ENCODE data around the gene TCEANC. TPM values are rescaled to one million over a fixed set of nuclear protein-coding genes. Genes with fewer than 3 reads are reported as not detected.

Gene TCEANC
- total RNA-seq, 1 experiment from 2014 or later, result 11.2 TPM

DNA sequence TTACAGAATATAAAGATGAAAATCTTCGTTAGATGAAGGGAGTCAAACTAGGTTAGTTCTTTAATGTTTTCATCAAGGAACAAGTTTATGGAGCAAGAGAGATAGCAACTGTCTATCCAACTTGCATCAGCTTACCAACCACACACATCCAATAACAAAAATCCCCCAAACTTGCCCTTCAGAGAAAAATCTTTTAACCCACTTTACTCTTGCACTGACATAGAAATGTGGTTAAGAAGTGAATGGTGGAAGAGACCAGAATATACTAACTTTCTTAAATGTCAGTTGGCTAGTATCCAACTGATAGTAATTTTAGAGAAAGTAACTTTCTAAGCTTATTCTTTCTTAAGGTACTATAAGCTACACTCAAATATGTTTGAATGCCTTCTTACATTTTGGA, 34.3 kb downstream of the TCEANC start:
- no peak for DNase-seq (ENCODE audit: low read depth)
- in situ Hi-C loops (cut with HindIII; ENCODE audit: low pct_unique_long_range_greater_than_20kb, low sequenced_read_pairs), result no loop called here

DNA sequence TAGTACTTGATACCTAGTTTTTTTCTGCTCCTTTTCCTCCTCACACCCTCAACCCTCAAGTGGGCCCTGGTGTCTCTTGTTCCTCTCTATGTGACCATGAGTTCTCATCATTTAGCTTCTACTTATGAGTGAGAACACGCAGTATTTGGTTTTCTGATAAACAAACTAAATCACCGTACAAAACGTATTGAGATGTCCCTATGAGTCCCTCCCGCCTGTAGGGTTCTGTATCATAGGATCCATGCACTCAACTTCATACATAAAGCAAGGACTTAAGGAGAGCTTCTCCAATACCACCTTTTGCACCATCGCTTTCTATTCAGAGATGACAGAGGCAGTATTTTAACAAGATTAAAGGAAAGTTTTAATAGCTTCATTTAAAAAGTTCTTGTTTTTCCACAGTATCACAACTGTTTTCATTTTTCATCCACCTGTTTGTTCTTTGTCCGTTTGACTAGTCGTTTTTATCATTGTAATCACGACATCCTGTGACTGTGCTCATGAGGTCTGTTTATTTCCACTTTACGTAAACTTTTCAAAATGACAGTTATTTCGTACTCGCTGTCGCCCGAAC, 35.5 kb downstream of the TCEANC start:
- in situ Hi-C loops (cut with HindIII; ENCODE audit: low pct_unique_long_range_greater_than_20kb, low sequenced_read_pairs), result no loop called here

DNA sequence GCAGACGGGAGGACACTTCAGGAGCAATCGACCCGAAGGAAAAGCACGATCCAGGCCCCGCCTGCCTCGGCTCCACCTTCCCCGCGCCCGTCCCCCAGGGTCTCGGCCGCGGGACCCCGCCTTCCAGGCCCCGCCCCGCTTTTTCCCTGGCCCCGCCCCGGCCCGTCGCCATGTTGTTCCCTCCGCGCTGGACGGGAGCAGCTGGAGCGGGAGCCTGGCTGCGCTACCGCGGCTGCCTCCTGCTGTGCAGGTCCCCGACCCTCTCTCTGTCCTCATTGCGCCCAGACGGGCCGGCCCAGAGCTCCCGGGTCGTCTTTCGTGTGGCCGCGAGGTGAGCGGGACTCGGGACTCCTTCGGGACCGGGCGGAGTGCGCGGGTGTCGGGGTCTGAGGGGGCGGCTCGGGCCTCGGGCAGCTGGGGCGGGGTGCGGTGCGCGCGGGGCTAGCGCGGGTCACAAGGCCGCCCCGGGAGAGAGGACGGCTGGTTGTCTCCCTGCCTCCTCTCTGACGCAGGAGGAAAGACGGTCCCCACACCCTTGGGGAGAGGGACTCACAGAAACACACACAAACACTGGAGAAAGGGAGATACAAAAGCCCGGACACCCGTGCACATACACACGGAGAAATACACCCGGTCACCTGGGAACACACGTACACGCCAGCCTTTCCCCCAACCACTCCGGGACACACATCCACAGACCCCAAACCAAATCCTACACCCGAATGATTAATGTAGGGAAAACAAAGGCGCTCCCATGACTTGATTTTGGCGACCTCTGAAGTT, 36.2 kb downstream of the TCEANC start, which contains the start of gene RAB9A:
TSS of gene RAB9A (plus strand) at position 171 of the 783 bp plus-strand sequence. CDS start 19,619 bp downstream, outside the sequence.
- in situ Hi-C loops (cut with HindIII; ENCODE audit: low pct_unique_long_range_greater_than_20kb, low sequenced_read_pairs), result no loop called here
- DNase-seq (ENCODE audit: low read depth), result peak; percentile 62

More for the DNA sequence above, 35.5 kb downstream of the TCEANC start:
- no peak for DNase-seq (ENCODE audit: low read depth)

DNA sequence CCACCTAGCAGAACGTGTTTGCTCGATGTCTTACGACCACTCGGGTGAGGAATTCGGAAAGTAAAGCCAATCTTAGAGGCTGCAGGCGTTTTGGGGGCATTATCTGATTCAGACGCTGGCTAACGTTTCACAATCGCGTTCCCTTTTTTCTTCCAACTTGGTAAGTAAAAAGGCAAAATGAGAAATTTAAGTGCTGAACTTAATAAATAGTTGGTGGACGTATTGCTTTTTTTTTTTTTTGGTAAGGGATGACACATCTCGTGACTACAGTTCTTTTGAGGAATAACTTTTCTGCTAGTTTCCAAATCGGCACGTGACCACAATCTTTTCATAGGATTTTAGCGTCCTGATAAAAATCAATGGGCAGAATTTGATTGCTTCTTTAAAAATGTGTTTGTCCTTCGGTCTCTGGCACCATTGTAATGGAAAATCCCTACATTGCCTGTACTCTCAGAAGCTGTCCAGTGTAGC, 36.8 kb downstream of the TCEANC start:
- in situ Hi-C loops (cut with HindIII; ENCODE audit: low pct_unique_long_range_greater_than_20kb, low sequenced_read_pairs), result no loop called here
- no peak for DNase-seq (ENCODE audit: low read depth)

DNA sequence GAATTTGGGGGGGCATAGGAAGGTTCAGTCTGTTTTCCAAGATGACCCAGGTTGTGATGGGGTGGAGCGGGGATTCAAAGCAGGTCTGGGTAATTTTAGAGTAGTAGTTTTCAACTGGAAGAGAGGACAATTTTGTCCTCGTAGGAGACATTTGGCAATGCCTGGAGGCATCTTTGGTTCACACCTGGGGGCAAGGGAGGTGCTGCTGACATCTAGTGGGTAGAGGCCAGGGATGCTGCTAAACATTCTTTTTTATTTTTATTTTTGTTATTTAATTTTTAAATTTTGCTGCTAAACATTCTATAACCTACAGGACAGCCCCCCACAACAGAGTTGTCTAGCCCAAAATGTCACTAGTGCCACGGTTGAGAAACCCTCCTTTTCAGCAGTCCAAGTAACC, 37.9 kb downstream of the TCEANC start:
- DNase-seq (ENCODE audit: low read depth), result peak; percentile 27
- in situ Hi-C loops (cut with HindIII; ENCODE audit: low pct_unique_long_range_greater_than_20kb, low sequenced_read_pairs), result no loop called here

DNA sequence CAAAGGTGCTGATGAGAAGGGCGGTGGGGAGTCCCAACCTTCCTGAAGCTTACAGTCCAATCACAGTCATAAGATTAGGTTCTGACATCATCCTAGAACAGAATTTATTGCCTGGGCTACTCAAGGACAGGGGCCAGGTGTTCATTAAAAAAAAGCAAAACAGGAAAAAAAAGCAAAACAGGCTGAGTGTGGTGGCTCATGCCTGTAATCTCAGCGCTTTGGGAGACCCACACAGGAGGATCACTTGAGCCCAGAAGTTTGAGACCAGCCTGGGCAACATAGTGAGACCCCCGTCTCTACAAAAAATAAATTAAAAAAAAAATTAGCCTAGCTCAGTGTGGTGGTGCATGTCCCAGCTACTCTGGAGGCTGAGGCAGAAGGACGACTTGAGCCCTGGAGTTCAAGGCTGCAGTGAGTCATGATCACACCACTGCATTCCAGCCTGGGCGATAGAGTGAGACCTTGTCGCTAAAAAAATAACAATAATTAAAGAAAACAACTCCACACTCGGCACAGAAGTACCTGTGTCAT, 39.0 kb downstream of the TCEANC start:
- in situ Hi-C loops (cut with HindIII; ENCODE audit: low pct_unique_long_range_greater_than_20kb, low sequenced_read_pairs), result no loop called here
- DNase-seq (ENCODE audit: low read depth), result peak; percentile 79

DNA sequence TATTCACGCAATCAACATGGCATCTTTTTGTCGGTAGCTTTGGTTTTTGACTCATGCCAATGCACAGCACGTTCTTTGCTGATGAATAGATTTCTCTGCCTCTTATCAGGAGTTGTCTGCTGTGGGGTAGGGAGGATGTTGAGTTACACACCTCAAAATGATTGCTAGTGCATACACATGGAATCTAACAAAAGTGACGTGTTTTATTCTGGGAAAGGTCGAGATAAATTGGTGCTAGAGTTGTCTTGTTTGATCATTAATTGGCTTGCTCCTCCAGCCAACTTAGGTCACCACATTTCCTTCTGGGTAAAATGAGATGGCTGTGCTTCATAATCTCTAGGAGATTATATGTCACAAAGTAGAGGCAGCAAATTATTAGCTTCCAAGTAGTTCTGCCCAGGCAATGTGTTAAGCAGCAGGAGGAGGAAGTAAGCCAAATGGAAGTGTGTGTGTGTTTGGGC, 39.9 kb downstream of the TCEANC start:
- DNase-seq (ENCODE audit: low read depth), result peak; percentile 67
- in situ Hi-C loops (cut with HindIII; ENCODE audit: low pct_unique_long_range_greater_than_20kb, low sequenced_read_pairs), result no loop called here

DNA sequence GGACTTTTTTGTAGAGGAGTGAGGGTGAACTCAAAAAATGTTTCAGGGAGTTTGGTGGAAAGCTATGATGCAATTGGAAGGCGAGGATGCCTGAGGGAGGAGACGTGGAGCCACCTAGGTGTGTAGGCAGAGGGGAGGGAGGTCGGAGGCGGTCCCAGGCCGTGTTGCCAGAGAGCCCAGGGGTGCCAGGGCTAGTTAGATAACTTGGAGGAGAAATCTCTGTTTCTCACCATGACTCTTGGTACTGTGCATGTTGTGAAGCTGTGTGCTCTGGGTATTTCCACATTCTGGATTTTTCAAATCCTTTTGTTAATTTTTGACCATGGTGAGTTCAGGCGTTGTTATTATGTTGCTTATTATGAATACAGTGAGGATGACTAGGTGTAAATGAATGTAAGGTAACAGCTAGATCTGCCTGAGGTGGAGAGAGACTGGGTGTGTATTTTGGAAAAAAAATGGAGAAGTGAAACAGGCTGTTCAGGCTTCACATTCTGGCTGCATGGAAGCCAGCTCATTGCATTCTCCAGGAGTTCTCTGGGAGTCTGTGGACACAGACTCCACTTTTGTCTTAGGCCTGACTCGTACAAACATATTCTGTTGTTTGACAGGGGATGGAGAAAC, 40.5 kb downstream of the TCEANC start:
- peak; percentile 76 for DNase-seq (ENCODE audit: low read depth)

DNA sequence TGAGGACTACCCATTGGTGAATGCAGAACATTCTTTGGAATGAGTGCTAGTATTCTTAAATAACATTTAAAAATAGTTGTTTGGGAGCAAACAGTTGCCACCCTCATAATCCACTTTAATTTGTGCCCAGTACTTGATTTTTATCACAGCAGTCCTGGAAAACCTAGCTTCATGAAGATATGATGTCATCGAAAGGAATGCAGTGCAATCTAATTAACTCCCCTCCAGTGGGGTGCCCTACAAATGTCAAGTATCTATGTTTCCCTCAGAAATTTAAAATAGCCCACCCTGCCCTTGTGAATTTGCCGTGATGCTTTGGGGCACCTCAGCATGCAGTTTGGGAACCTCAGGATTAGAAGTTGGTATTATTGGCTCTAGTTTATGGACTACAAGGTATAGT, 41.4 kb downstream of the TCEANC start:
- in situ Hi-C loops (cut with HindIII; ENCODE audit: low pct_unique_long_range_greater_than_20kb, low sequenced_read_pairs), result no loop called here
- DNase-seq (ENCODE audit: low read depth), result no peak

More for the DNA sequence above, 40.5 kb downstream of the TCEANC start:
- in situ Hi-C loops (cut with HindIII; ENCODE audit: low pct_unique_long_range_greater_than_20kb, low sequenced_read_pairs), result no loop called here

DNA sequence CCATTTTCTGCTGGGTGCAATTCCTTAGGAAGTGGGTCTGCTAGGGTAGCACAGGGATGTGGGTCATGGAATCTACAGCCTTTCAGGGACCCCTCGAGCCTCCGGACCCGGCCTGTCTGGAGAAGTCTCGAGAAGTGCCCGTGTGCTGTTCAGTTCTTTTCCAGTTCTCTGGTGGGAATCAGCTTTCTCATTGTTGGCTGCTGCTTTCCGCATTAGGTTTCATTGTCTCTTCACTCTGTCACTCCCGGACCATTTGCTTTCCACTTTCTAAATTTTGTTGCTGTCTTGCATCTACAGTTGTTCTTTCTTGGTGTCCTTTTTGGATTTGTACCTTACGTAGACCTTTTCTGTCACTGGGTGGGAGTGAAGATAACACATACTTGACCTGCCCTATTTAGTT, 42.0 kb downstream of the TCEANC start:
- DNase-seq (ENCODE audit: low read depth), result no peak
- in situ Hi-C loops (cut with HindIII; ENCODE audit: low pct_unique_long_range_greater_than_20kb, low sequenced_read_pairs), result no loop called here

DNA sequence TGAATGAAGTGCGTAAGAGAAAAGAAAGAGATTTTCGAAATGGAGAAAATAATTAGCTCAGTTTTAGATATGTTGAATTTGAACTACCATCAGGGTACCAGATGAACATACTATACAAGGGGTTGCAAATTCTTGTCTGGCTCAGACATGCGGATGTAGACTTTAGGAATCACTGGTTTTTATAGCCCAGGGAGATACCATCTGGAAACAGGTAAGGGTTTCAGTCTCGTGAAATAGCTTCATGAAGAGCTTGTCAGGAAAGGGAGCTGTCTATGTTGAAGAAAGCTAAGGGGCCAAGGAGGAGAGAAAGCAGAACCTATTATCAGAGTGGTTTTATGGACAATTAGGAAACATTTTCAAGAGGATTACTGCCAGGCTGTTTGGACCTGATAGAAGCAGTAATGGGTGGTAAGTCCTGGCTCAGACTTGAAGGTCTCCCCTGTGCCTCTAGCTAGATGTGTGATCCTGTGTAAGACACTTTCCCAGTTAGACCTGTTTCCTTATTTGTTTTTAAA, 42.7 kb downstream of the TCEANC start:
- in situ Hi-C loops (cut with HindIII; ENCODE audit: low pct_unique_long_range_greater_than_20kb, low sequenced_read_pairs), result no loop called here
- no peak for DNase-seq (ENCODE audit: low read depth)

DNA sequence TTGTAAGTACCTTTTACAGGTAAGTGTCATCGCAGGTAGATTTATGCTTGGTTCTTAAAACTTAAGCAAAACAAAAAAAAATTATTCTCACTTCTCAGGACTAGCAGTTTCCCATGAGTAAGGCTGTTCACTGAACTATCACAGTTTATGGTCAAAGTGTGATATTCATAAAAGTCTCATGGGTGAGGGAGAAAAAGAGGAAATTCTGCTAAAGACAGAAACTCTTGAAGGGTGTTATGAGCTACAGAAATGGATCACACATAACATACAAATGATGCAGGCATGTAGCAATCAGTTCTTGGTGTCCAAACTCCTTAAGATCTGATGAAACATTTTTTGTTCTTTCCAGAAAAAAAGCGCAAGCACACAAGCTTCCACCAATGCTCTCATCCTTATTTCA, 44.5 kb downstream of the TCEANC start:
- DNase-seq (ENCODE audit: low read depth), result no peak
- in situ Hi-C loops (cut with HindIII; ENCODE audit: low pct_unique_long_range_greater_than_20kb, low sequenced_read_pairs), result no loop called here

DNA sequence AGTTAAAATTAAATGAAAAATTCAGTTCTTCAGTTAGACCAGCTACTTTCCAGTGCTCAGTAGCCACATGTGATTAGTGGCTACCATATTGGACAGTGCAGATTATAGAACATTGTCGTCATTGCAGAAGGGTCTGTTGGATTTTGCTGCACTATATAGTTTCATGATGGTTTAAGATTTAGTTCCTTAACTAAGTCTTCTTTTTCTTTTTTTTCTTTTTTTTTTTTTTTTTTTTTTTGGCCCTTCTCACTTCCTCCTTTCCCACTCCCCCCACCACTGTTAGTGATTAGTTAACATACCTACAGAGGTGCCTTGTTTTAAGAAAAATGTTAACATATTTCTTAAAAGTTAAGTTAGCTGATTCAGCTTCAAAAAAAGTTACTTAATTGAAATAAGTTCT, 45.0 kb downstream of the TCEANC start:
- in situ Hi-C loops (cut with HindIII; ENCODE audit: low pct_unique_long_range_greater_than_20kb, low sequenced_read_pairs), result no loop called here
- DNase-seq (ENCODE audit: low read depth), result no peak

DNA sequence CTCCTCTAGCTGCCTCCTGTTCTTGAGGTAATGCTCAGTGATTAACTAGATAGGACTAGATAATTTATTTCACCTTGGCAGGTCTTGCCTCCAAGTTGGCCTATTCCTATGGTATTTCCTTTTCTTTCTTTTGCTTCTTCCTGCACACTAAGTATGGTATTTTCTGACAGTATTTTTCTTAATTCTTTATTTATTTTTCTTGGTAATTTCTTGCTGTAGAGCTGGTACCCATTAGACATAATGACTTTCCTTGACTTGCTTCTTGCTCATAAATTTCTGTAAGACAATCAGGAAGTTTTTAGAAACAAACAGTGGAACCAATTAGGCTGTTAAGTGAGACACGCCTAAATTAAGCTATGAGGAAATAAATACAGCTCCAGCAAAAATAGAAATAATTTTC, 45.5 kb downstream of the TCEANC start:
- no peak for DNase-seq (ENCODE audit: low read depth)
- in situ Hi-C loops (cut with HindIII; ENCODE audit: low pct_unique_long_range_greater_than_20kb, low sequenced_read_pairs), result no loop called here

DNA sequence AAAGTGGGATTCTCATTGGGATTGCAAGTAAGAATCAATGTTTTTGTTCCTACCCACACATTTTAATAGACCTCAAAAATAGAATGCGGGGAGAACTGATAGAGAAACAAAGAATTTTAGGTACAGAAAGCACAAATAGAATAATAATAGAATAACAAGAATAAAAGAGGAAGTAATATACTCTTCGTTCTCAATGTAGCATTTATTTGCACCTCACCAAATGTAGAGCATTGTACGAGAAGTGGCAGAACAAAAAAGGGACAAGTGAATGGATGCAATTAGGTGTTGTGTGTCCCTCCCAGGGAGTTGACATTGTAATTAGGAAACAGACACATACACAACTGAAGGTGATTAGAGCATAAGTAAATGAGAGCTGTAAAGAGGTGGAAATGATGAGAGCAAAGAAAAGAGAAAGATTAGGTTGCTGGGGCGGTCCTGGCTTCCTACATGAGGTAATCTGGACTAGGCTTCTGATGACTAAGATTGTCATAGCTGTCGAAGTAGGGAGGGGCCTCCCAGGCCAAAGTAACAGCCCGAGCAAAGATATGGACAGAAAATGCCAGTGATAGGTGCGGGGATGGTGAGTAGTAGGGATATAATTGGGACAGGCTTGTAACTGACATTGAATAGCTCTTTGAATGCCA, 46.4 kb downstream of the TCEANC start:
- in situ Hi-C loops (cut with HindIII; ENCODE audit: low pct_unique_long_range_greater_than_20kb, low sequenced_read_pairs), result no loop called here
- no peak for DNase-seq (ENCODE audit: low read depth)

DNA sequence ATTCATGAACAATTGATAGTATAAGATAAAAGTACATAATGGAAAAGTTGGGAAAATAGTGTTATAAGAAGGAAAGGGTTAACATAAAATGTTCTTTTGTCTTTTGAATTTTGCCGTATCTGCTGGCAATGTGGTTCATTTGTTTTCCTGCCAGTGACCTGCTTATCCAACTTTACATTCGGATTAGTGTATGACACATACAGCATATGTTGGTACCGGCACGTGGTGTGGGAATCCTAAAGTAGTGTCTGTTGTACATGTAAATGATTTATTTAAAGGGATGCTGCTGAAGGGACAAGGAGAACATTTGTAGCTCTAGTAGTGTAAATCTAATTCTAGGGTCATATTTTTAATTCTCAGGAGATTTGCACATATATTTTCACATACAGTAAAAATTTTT, 47.4 kb downstream of the TCEANC start:
- in situ Hi-C loops (cut with HindIII; ENCODE audit: low pct_unique_long_range_greater_than_20kb, low sequenced_read_pairs), result no loop called here
- no peak for DNase-seq (ENCODE audit: low read depth)

DNA sequence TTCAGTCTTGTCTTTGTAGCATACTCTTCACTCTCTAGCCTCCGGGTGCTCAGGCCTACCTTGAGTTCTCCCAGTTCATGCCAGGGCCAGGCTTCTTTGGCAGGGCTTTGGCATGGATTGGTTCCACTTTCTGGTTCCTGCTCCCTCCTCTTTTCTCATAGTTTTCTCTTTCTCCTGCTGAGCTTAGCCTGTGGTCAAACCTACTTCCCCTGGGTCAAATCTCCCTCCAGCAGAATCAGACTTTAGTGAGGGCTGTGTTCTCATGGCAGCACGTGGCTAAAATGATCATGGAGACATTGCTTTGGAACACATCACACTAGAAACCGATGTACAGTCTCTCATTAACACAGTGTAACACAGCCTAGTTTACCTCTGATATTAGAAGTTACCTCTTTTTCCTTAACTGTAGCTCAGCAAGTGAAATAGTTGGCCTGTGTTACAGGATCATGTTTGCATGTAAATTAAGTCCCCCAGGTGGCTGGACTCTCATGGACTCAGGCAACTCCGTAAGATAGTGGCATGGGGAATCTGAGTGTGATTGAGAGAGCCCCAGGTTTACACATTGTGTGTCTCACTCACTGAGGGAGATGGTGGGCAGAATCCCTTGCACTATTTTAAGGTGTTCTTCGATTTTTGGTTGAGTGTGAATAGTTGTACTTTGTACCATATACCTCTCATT, 49.3 kb downstream of the TCEANC start:
- no peak for DNase-seq (ENCODE audit: low read depth)
- in situ Hi-C loops (cut with HindIII; ENCODE audit: low pct_unique_long_range_greater_than_20kb, low sequenced_read_pairs), result no loop called here

DNA sequence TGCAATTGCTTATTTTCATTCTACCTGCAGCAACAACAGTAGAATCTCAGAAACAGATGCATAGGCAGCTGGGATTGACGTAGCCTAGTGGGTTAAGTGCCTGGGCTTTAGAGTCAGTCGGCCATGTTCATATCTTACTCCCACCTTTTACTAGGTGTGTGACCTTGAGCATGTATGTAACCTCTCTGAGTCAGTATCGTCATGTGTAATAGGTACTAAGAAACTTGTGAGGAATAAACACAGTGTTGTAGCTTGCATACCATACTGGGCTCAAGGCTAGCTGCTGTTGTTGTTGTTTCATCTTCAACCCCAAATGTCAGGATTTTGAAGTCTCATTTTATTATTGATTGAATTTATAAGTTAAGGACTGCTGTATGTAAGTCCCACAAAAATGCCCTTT, 50.2 kb downstream of the TCEANC start:
- in situ Hi-C loops (cut with HindIII; ENCODE audit: low pct_unique_long_range_greater_than_20kb, low sequenced_read_pairs), result no loop called here
- DNase-seq (ENCODE audit: low read depth), result no peak

Measured in Caki2 (cell line).